GM18502 (cell line): ENCODE results near the gene FAAH.
"Not testable (repeated sequence)": the region's sequence is repeated elsewhere in the genome, so short reads cannot be mapped to it uniquely, and the experiment has no call there.

Experiments used
- ATAC-seq: cut with Tn5 transposase; IDR thresholded peaks from one replicate; pipeline ENCODE4 v1.9.1; 2021; ENCODE audit warnings: mild to moderate bottlenecking; ENCODE audit not compliant: unreplicated experiment, poor library complexity

Gene FAAH

GRCh38 chr1:46394108-46394871 is at the start of gene FAAH:
FAAH (plus strand) TSS chr1:46394317; CDS start chr1:46394349, 32 bp downstream.
- ATAC-seq = no peak

- ATAC-seq = no peak
These were observed 49.6 kb upstream of the FAAH start for GRCh38 chr1:46344481-46344880.

- ATAC-seq = no peak
These were observed 48.8 kb upstream of the FAAH start for GRCh38 chr1:46345281-46345680.

DNA sequence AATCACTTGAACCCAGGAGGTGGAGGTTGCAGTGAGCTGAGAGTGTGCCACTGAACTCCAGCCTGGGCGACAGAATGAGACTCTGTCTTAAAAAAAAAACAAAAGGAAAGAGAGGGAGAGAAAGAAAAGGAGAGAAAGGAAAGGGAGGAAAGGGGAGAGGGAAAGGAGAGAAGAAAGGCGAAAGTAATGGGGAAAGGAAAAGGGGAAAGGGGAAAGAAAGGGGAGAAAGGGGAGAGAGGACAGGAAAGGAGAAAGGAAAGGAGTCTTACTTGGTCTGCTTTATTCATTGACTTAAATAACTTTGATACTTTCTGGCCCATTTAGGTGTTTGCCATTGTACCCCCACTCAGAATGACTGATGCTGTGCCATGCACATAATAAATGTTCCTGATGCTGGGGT is 41.8 kb upstream of the FAAH start:
- no peak for ATAC-seq

GRCh38 chr1:46355920-46356319 is 38.2 kb upstream of the FAAH start:
- not testable (repeated sequence) for ATAC-seq

DNA sequence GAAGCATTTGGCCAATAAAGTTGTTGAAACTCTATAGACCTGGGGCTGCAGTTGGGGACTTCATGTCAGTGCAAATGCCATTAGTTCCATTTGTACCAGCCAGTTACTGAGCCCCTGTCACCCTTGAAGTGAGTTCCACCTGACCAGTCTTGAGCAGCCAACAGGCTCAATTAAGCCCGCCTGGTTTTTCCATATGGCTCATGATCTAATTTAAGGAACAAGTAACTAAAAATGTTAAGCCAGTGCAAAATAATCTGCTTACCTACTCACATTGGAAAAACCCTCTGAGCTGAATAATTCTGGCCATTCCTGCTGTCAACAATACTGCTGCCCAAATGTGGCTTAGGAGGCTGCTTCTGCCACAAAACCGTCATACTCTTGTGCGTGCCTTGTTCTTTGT is 32.0 kb upstream of the FAAH start:
- ATAC-seq = no peak

DNA sequence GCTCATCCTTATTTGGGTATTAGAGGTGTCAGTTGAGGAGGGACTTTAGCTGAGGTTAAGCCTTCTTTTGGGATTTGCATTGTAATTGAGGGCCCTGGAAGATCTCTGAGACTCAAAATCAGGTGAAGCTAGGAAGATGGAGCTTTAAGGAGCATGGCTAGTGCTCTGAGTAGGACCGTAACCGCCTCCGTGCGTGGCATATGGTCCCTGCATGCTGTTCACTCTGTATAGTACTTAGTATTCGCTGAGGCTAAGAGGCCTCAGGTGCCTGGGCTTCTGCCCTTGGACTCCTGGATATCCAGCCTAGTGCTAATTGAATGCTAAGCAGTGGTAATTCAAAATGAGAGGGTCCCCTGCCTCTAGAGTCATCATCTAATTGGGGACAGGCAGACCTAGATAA is 31.0 kb upstream of the FAAH start:
- ATAC-seq = no peak

- ATAC-seq = no peak
These were observed 29.5 kb upstream of the FAAH start for GRCh38 chr1:46364612-46365011.

GRCh38 chr1:46365796-46366195 is 28.3 kb upstream of the FAAH start:
- ATAC-seq = not testable (repeated sequence)

DNA sequence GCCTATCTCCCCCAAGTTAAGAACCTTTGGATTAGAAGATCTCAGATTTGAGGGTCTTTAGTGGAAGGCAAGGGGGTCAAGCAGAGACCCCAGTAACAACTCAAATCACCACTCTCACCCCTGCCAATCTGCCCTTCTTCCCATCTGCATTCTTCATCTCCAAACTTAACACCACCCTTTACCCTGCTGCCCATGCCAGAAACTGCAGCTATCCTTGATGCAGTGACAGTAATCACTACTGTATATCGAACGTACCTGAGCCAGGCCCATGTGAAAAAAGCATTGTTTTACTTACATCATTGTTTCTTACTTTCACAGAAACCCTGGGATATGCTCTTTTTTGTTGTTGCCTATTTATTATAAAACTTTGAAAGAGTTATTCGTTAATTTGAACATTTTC is 27.0 kb upstream of the FAAH start:
- no peak for ATAC-seq

DNA sequence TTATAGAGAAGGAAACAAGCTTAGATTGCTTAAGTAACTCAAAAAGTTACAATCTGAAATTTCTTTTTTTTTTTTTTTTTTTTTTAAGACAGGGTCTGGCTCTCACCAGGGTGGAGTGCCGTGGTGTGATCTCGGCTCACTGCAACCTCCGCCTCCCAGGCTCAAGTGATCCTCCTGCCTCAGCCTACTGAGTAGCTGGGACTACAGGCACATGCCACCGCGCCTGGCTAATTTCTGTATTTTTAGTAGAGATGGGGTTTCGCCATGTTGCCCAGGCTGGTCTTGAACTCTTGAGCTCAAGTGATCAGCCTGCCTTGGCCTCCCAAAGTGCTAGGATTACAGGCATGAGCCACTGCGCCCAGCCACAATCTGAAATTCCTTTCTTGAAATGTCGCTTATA is 26.4 kb upstream of the FAAH start:
- not testable (repeated sequence) for ATAC-seq

DNA sequence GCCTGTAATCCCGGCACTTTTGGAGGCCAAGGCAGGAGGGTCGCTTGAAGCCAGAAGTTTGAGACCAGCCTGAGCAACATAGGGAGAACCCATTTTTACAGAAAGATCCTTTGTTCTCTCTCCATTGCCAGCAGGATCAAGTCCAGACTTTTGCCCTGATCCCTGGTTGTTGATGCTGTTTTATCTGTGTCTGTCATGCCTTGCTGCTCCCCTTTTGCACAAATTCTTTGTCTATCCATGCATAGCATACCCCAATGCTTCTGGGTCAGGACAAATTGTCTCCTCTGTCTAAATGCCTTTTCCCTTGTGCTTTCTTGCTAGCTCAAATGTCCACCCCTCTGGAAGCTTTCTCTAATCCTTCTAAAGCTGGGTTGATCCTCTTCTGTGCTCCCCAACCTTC is 25.3 kb upstream of the FAAH start:
- no peak for ATAC-seq

DNA sequence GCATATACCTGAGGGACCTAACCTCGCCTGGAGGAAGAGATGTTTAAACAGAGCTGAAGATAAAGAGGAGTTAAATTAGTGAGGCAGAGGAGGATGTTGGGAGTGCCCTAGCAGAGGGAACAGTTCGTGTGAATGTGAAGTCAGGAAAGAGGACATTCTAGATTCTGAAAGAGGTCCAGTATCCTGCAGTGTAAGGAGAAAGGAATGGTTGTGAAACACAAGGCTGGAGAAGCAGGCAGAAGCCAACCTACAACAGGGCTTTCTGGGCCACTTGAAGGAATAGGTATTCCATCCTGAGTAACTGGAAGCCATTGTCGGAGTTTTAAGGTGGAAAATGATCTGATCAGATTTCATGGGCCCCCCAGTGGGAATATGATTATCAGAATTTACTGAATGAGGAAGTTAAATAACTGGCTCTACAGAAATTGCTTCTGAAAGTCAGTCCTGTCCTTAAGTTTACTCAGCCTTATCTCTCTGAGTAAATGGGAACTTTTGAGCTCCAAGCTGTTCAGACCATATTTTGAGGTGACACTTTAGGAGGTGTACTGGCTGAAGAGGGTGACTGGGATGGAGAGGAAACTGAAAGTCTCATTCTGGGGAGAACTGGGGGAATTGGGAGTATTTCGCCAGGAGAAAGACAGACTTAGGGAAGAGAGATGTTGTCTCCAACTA is 24.4 kb upstream of the FAAH start:
- peak; percentile 18 for ATAC-seq

GRCh38 chr1:46370214-46370633 is 23.9 kb upstream of the FAAH start:
- ATAC-seq = peak; percentile 68

GRCh38 chr1:46372431-46372830 is 21.7 kb upstream of the FAAH start:
- no peak for ATAC-seq

- no peak for ATAC-seq
These were observed 14.1 kb upstream of the FAAH start for GRCh38 chr1:46379996-46380395.

- ATAC-seq = no peak
These were observed 13.6 kb upstream of the FAAH start for GRCh38 chr1:46380508-46380907.

GRCh38 chr1:46393510-46393909 is 607 bp upstream of the FAAH start:
- no peak for ATAC-seq

- no peak for ATAC-seq
These were observed 852 bp downstream of the FAAH start for GRCh38 chr1:46394872-46395465.

DNA sequence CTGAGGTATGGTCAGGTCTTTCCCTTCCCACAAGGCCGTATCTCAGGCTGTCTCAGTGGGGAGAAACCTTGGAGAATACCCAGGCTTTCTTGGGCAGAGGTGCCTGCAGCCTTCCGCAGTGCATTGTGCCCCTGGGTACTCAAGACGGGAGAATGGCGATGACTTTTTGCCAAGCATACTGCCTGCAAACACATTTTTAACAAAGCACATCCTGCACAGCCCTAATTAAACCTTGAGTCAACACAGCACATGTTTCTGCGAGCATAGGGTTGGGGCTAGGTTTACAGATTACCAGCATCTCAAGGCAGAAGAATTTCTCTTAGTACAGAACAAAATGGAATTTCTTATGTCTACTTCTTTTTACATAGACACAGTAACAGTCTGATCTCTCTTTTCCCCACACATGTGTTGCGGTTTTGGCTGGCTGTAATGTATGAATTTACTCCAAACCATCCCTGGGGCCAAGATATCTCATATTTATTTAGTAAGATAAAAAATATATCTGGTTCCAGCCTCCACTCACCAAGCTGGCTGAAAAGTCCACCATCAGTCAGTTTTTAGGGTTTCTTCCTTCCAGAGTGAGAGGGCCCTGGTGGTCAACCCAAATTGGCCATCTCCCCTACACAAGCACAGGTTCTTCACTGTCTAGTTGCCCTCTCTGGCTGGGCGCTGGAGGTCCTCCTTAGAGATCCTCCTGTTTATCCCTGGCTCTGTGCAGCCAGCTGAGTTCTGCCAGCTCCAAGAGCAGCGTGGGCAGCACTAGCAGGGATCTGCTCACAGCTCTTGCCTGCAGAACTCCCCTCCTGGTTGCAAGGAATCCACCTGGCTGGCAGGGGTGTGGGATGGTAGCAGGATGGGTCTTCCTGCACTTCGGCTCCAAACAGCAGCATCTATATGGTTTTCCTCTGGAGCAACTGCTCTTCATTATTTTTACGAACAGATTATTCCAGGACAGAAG is 2.6 kb downstream of the FAAH start:
- no peak for ATAC-seq
